Measurements from ENCODE around the gene CMTM8. TPM values are rescaled to one million over a fixed set of nuclear protein-coding genes. Genes with fewer than 3 reads are reported as not detected.
A peak's percentile ranks its signal among the peaks of the same experiment; 100 is the strongest.

CMTM8 gene
- total RNA-seq, 6 experiments from 2014 or later, result 13.3 to 27.1 (median 20.9) TPM

GRCh38 chr3:32240159-32240545 lies 1.7 kb downstream of the CMTM8 start:
- Histone ChIP-seq H3K27ac (peak overlapping the region; percentile 5 to 95 (median 88)), H3K27me3 (no peaks in the 10 kb centered on the region), H3K4me3 (peak overlapping the region; percentile 1 to 92 (median 80)), H3K9me3 (no peaks in the 10 kb centered on the region), H3K36me3 (no peaks in the 10 kb centered on the region), H3K4me1 (peaks cover 0 to 30% (median 9%) of the 10 kb centered on the region in 4 donors)
- intact Hi-C loops (cut with DNase I), result no loop called here
- TF ChIP-seq POLR2A (IDR thresholded peaks at IDR 0.05), result no peak
- peak; percentile 21 to 30 (median 25) for TF ChIP-seq CTCF (IDR thresholded peaks at IDR 0.05)
- WGBS (ENCODE audit: insufficient coverage, low coverage, low lambda C conversion rate, missing lambda C conversion rate), result 27% methylated on average over 5 of the region's 6 CpGs
- ATAC-seq (peak; percentile 3 to 51 (median 26)), DNase-seq (peak in 1 of 3 donors; percentile 61)

GRCh38 chr3:32241100-32241499 lies 2.6 kb downstream of the CMTM8 start:
- H3K4me3 ChIP-seq, result no peak overlapping the region
- DNase-seq (no peak), ATAC-seq (no peak)
- WGBS (ENCODE audit: insufficient coverage, low coverage, low lambda C conversion rate, missing lambda C conversion rate), result 79% methylated on average over 4 of the region's 4 CpGs
- peaks cover 0 to 39% (median 9%) of the 10 kb centered on the region in 4 donors for H3K4me1 ChIP-seq
- TF ChIP-seq POLR2A (IDR thresholded peaks at IDR 0.05) (no peak), CTCF (IDR thresholded peaks at IDR 0.05) (no peak)
- H3K9me3 ChIP-seq, result no peaks in the 10 kb centered on the region
- no peaks in the 10 kb centered on the region for H3K27me3 ChIP-seq
- H3K36me3 ChIP-seq, result no peaks in the 10 kb centered on the region
- H3K27ac ChIP-seq, result peak overlapping the region in 1 of 3 donors; percentile 7
- intact Hi-C loops (cut with DNase I), result no loop called here

GRCh38 chr3:32243519-32243918 lies 5.0 kb downstream of the CMTM8 start:
- Histone ChIP-seq H3K27me3 (no peaks in the 10 kb centered on the region), H3K4me3 (no peak overlapping the region), H3K9me3 (no peaks in the 10 kb centered on the region), H3K36me3 (no peaks in the 10 kb centered on the region), H3K27ac (no peak overlapping the region), H3K4me1 (peaks cover 0 to 37% (median 9%) of the 10 kb centered on the region in 4 donors)
- TF ChIP-seq POLR2A (IDR thresholded peaks at IDR 0.05) (no peak), CTCF (IDR thresholded peaks at IDR 0.05) (no peak)
- WGBS (ENCODE audit: insufficient coverage, low coverage, low lambda C conversion rate, missing lambda C conversion rate), result 91% methylated on average over 2 of the region's 2 CpGs
- DNase-seq, result no peak
- no peak for ATAC-seq
- intact Hi-C loops (cut with DNase I), result no loop called here

- H3K27ac ChIP-seq, result no peak overlapping the region
- peaks cover 0 to 37% (median 9%) of the 10 kb centered on the region in 4 donors for H3K4me1 ChIP-seq
- 48% methylated on average over 2 of the region's 2 CpGs for WGBS (ENCODE audit: insufficient coverage, low coverage, low lambda C conversion rate, missing lambda C conversion rate)
- TF ChIP-seq POLR2A (IDR thresholded peaks at IDR 0.05) (no peak), CTCF (IDR thresholded peaks at IDR 0.05) (no peak)
- no peaks in the 10 kb centered on the region for H3K36me3 ChIP-seq
- no peaks in the 10 kb centered on the region for H3K9me3 ChIP-seq
- DNase-seq, result no peak
- no peak overlapping the region for H3K4me3 ChIP-seq
- intact Hi-C loops (cut with DNase I), result no loop called here
- no peaks in the 10 kb centered on the region for H3K27me3 ChIP-seq
- ATAC-seq, result no peak
These were observed 6.7 kb downstream of the CMTM8 start for GRCh38 chr3:32245200-32245599.

Data from right lobe of liver (tissue), 6 donors.